GM08714 (cell line): ENCODE results near the gene CCNY.

Source experiments
- H3K4me3 ChIP-seq: fragments of 200-500 bp; sonication (Bioruptor generic); 2 replicates; pipeline ENCODE4 v1.5.1; 2014; ENCODE audit warnings: mild to moderate bottlenecking, low read length, inconsistent platforms
- ZNF274 ChIP-seq: IDR thresholded peaks from 2 replicates; pipeline ENCODE4 v1.6.1; 2012; ENCODE audit warnings: mild to moderate bottlenecking, low read depth, low read length

The CCNY gene

GRCh38 chr10:35324196-35324595 lies 12.1 kb upstream of the CCNY start:
- no peak overlapping the region for H3K4me3 ChIP-seq
- TF ChIP-seq ZNF274: no peak

DNA sequence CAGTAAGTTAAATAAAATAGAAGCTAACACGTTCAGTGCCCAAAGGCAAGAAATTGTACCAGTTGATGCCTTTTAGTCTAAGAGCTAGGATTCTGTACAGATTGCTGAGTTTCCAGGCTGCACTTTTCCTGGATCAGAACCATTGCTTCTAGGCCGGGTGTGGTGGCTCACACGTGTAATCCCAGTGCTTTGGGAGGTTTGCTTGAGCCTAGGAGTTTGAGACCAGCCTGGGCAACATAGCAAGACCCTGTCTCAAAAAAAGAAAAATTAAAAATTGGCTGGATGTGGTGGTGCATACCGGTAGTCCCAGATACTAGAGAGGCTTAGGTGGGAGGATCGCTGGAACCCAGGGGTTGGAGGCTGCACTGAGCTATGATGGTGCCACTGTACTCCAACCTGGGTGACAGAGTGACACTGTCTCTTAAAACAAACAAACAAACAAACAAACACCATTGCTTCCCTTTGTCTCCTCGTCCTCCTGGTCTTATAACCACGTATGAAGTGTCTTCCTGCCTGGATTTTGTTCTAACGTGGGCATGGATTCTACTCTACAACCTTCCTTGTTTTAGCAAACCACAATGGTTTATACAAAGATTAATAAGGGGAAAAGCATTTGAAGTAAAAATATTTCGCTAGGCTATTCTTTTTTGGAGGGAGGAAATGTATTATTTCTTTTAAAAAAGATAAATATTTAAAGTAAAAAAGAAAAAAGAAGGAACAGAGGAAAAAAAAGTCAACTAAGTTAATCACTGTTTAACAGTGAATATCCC lies 9.7 kb upstream of the CCNY start:
- no peak overlapping the region for H3K4me3 ChIP-seq
- TF ChIP-seq ZNF274: no peak

- no peak for TF ChIP-seq ZNF274
- no peak overlapping the region for H3K4me3 ChIP-seq
Observed at GRCh38 chr10:35327790-35328403, 8.4 kb upstream of the CCNY start.

DNA sequence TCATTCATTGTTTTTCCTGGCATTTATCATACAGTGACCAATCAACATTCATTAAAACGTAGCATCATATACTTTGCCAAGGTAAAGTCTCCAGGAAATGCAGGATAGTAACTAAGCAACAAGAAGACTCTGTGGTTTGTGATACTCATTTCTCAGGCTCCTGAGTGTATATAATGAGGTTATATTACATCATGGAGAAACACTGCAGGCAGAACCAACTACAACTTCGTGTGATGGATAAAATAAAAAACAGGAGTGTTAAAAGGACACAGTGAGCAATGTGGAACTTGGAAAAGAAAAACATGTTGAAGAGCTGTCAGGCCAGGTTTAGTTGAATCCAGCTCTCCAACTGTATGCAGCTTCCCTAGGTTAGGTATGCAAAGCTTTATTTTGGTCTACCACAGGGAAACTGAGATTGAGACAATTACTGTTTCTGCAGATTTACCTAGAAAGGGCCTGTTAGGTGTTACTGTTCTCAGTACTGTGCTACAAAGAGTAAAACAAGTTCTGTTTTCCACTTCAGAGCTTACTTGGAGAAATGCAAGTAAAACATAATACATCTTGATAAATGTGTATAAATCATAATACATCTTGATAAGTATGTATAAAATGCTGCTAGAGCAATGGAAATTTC lies 7.8 kb upstream of the CCNY start:
- no peak for TF ChIP-seq ZNF274

DNA sequence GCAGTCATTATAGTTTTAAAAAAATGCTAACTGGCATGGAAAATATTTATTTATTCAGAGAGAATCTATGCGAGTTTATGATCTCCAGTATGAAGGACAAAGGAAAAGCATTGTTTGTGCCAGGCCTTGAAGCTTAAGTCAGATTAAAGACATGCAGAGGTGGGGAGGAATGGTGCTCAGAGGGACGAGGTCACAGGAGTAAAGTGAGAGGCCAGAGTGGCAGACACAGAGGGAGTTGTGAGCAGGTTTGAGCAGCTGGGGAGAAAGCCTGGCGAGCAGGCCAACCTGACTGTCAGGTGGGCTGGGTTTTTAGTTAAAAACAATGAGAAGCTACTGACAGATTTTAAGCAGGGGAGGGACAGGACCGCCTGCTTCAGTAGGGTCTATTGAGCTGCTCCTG lies 6.8 kb upstream of the CCNY start:
- no peak for TF ChIP-seq ZNF274
- no peak overlapping the region for H3K4me3 ChIP-seq

More for the DNA sequence above, 7.8 kb upstream of the CCNY start:
- no peak overlapping the region for H3K4me3 ChIP-seq

- no peak overlapping the region for H3K4me3 ChIP-seq
Observed at GRCh38 chr10:35331894-35332640, 4.2 kb upstream of the CCNY start.

DNA sequence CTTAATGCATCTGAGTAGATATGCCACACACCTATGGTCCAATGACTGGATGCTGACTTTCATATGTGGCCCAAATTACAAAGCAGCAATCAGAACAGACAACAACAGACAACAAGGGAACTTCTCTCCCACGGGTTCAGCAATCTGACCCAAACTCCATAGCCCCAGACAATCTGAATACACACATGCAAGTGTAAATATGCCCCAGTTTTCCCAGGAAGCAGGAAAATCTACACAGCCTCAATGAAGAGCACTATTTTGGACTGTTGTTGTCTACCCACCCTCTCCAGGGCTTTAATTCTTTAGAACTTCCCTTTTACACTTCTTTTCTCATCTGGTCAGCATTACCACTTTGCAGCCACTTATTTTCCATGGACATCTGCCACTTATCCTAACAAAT lies 2.0 kb upstream of the CCNY start:
- H3K4me3 ChIP-seq: no peak overlapping the region
- no peak for TF ChIP-seq ZNF274

More at GRCh38 chr10:35331894-35332640, 4.2 kb upstream of the CCNY start:
- no peak for TF ChIP-seq ZNF274

DNA sequence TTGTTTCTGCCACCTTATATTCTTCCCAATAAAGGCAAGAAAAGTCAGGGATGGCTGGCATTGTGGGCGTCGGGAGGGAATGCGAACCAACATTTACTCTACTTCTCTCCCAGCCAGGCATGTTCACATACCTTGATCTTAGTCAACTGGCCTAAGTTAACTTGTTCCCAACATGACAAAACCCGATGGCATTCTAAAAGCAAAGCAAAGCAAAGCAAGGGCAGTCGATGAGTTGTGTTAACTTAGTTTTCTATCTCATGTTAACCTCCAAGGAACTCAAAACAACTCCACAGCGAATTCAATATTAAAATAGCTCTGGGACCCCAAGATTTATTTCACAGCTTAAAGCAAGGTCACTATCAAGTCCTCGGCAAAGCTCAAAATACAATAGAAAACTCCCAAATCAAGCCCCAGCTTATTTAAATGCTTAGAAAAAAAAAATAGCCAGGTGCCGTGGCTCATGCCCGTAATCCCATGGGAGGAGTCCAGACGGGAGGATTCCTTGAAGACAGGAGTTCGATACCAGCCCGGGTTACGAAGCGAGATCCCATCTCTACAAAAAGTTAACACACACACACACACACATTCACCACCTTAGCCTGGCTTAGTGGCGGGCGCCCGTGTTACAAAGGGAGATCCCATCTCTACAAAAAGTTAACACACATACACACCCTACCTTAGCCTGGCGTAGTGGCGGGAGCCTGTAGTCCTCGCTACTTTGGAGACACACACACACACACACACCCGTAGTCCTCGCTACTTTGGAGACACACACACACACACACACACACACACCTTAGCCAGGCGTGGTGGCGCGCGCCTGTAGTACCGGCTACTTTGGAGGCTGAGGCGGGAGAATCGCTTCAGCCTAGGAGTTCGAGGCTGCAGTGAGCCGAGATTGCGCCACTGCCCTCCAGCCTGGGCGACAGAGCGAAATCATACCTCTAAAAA lies 901 bp upstream of the CCNY start:
- peak overlapping the region; percentile 98 for H3K4me3 ChIP-seq
- no peak for TF ChIP-seq ZNF274

- no peak for TF ChIP-seq ZNF274
- peak overlapping the region; percentile 92 for H3K4me3 ChIP-seq
Observed at GRCh38 chr10:35336921-35337823, 863 bp downstream of the CCNY start.

- TF ChIP-seq ZNF274: no peak
- no peak overlapping the region for H3K4me3 ChIP-seq
Observed at GRCh38 chr10:35339942-35340341, 3.6 kb downstream of the CCNY start.

- no peak for TF ChIP-seq ZNF274
- H3K4me3 ChIP-seq: peak overlapping the region; percentile 1; the same call in 1 of the 2 replicates
Observed at GRCh38 chr10:35340975-35341374, 4.7 kb downstream of the CCNY start.

DNA sequence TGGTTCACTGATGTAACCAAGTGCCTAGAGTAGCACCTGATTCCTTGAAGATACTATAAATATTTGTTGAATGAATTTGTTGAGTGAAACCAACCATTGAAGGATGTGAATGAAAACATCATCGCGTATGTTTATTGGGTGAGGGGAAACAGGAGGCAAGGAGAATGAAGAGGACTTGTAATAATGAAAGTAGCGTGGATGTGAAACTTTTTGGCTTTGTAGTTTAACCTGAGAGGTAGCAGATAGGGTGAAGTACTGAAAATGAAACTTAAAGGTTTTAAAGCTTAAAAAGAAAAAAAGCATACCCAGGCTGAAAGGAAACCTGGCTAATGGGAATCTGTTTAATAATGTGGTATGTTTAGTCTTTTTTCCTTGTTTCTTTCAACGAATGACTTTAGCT lies 5.2 kb downstream of the CCNY start:
- TF ChIP-seq ZNF274: no peak
- H3K4me3 ChIP-seq: 0 out of 2 replicates have a peak overlapping the region, but pooled peaks have one; percentile 62
